A549 (cell line): ENCODE measurements around the gene TATDN3. TPM values are rescaled to one million over a fixed set of nuclear protein-coding genes. Genes with fewer than 3 reads are reported as not detected.
"Not testable (repeated sequence)": the region's sequence is repeated elsewhere in the genome, so short reads cannot be mapped to it uniquely, and the experiment has no call there.

Experiments used
- ATAC-seq, 2 experiments: fragments of 200-7000 bp in 1 of 2; fragments of >200 bp in 1 of 2; cut with Nextera tagmentation in 1 of 2; cut with Tn5 transposase in 1 of 2; 3 replicates each; pipeline versions ENCODE4 v1.8.0 to v1.9.1; 2018 to 2020; ENCODE audit warnings: mild to moderate bottlenecking in 1 of 2, moderate library complexity in 1 of 2
- CTCF ChIA-PET: fragments of 300-600 bp; sonication (Branson Sonifier 250); formaldehyde crosslinking; extraction: SDS; loops from one replicate; lab custom pipeline; 2021; ENCODE audit warnings: antibody characterized with exemption, inconsistent platforms; lab: Yijun Ruan, JAX
- POLR2A ChIA-PET: fragments of 350-600 bp; formaldehyde crosslinking; extraction: SDS; loops from one replicate; lab custom pipeline; 2021; ENCODE audit warnings: antibody characterized with exemption, inconsistent platforms; lab: Yijun Ruan, JAX
- DNase-seq, 2 experiments: peaks; one replicate each; pipeline versions ENCODE4 v3.0.0 to v3.0.0-alpha.2; 2011 to 2016; ENCODE audit warnings: low read depth in 1 of 2, low spot score in 1 of 2
- FAIRE-seq: peaks from 2 replicates; lab custom pipeline; 2011; peaks lifted over from hg19 to GRCh38; lab: Jason Lieb, UNC
- H3K27ac ChIP-seq, 2 experiments: fragments of >200 bp; sonication (Bioruptor Twin); formaldehyde crosslinking; 3 replicates each; pipeline ENCODE4 v1.5.1; 2016 to 2017
- H3K4me1 ChIP-seq: fragments of >200 bp; sonication (Bioruptor Twin); formaldehyde crosslinking; 3 replicates; pipeline ENCODE4 v1.6.1; 2016
- H3K4me2 ChIP-seq: fragments of >200 bp; sonication (Bioruptor Twin); formaldehyde crosslinking; 3 replicates; pipeline ENCODE4 v1.6.1; 2016
- H3K4me3 ChIP-seq: fragments of >200 bp; sonication (Bioruptor Twin); formaldehyde crosslinking; 3 replicates; pipeline ENCODE4 v1.5.1; 2016
- H3K9me3 ChIP-seq: fragments of >200 bp; sonication (Bioruptor Twin); formaldehyde crosslinking; 3 replicates; pipeline ENCODE4 v1.6.1; 2016
- BCL3 ChIP-seq: fragments of >200 bp; sonication (Bioruptor Twin); formaldehyde crosslinking; IDR thresholded peaks from 3 replicates; pipeline ENCODE4 v1.6.1; 2016
- BHLHE40 ChIP-seq: IDR thresholded peaks from 2 replicates; pipeline ENCODE4 v1.6.1; 2012; ENCODE audit warnings: low read depth, low read length, inconsistent platforms
- CBX2 ChIP-seq: fragments of 200-600 bp; sonication (generic); IDR thresholded peaks from 2 replicates; pipeline ENCODE4 v1.6.1; 2016; ENCODE audit warnings: low read depth, mild to moderate bottlenecking, borderline replicate concordance
- CEBPB ChIP-seq, 2 experiments: fragments of >200 bp in 1 of 2; sonication (Bioruptor Twin) in 1 of 2; formaldehyde crosslinking in 1 of 2; IDR thresholded peaks; 2 replicates each; pipeline ENCODE4 v1.6.1; 2012 to 2016
- CHD2 ChIP-seq: fragments of 150-350 bp; IDR thresholded peaks from 2 replicates; pipeline ENCODE4 v1.6.1; 2014; ENCODE audit warnings: low read length; ENCODE audit not compliant: partially characterized antibody
- CHD4 ChIP-seq: fragments of 200-600 bp; sonication (generic); IDR thresholded peaks from 2 replicates; pipeline ENCODE4 v1.6.1; 2016; ENCODE audit warnings: antibody characterized with exemption, mild to moderate bottlenecking, borderline replicate concordance
- EP300 ChIP-seq, 2 experiments: fragments of >200 bp; sonication (Bioruptor Twin); formaldehyde crosslinking; IDR thresholded peaks; 2 replicates in 1 of 2; 3 replicates in 1 of 2; pipeline ENCODE4 v1.6.1; 2016 to 2017
- FOSL2 ChIP-seq, 2 experiments: fragments of 450-650 bp in 1 of 2; fragments of >200 bp in 1 of 2; sonication (Bioruptor Twin) in 1 of 2; formaldehyde crosslinking; IDR thresholded peaks; 2 replicates each; pipeline versions ENCODE4 v1.5.0 to v1.6.1; 2016 to 2020; ENCODE audit warnings: mild to moderate bottlenecking in 1 of 2, moderate library complexity in 1 of 2
- GATA3 ChIP-seq: IDR thresholded peaks from 2 replicates; pipeline ENCODE4 v1.6.1; 2012; ENCODE audit warnings: borderline replicate concordance
- HEYL ChIP-seq: fragments of 250-450 bp; sonication (Bioruptor Pico); IDR thresholded peaks from 2 replicates; pipeline ENCODE4 v1.8.0; 2021; ENCODE audit warnings: mild to moderate bottlenecking, moderate library complexity
- HOXB5 ChIP-seq: fragments of 250-450 bp; sonication (Bioruptor Pico); IDR thresholded peaks from 2 replicates; pipeline ENCODE4 v1.5.0; 2020; ENCODE audit warnings: mild to moderate bottlenecking, moderate library complexity
- KDM5A ChIP-seq: fragments of 200-600 bp; sonication (generic); IDR thresholded peaks from 2 replicates; pipeline ENCODE4 v1.6.1; 2016; ENCODE audit warnings: antibody characterized with exemption, mild to moderate bottlenecking
- MAZ ChIP-seq: fragments of 150-350 bp; IDR thresholded peaks from 2 replicates; pipeline ENCODE4 v1.6.1; 2014; ENCODE audit warnings: antibody characterized with exemption, low read depth, low read length, borderline replicate concordance
- NPAS2 ChIP-seq: fragments of 250-450 bp; sonication (Bioruptor Pico); IDR thresholded peaks from 2 replicates; pipeline ENCODE4 v1.8.0; 2022; ENCODE audit warnings: mild to moderate bottlenecking, moderate library complexity, borderline replicate concordance
- NR3C1 ChIP-seq: fragments of >200 bp; sonication (Bioruptor Twin); formaldehyde crosslinking; IDR thresholded peaks from 3 replicates; pipeline ENCODE4 v1.6.1; 2017
- POLR2AphosphoS2 ChIP-seq: conservative IDR thresholded peaks from 2 replicates; pipeline ENCODE4 v1.6.1; 2012; ENCODE audit warnings: low read length, improper control_type of control experiment, inconsistent platforms
- RCOR1 ChIP-seq: fragments of 150-350 bp; IDR thresholded peaks from 2 replicates; pipeline ENCODE4 v1.6.1; 2014; ENCODE audit warnings: antibody characterized with exemption, low read length, low read depth
- SMC3 ChIP-seq: fragments of >200 bp; sonication (Bioruptor Twin); formaldehyde crosslinking; IDR thresholded peaks from 3 replicates; pipeline ENCODE4 v1.6.1; 2018; ENCODE audit warnings: inconsistent platforms
- ZC3H11A ChIP-seq: fragments of 450-650 bp; IDR thresholded peaks from 2 replicates; pipeline ENCODE4 v1.6.1; 2014; ENCODE audit warnings: antibody characterized with exemption, mild to moderate bottlenecking
- WGBS: methylation state at CpG from one replicate; pipeline ENCODE4 v1.1.6; 2017; ENCODE audit errors: missing lambda C conversion rate; 5-methylcytosine and 5-hydroxymethylcytosine counted together
- polyA plus RNA-seq, 4 experiments: library from polyadenylated mRNA; depleted of rRNA in 3 of 4; stranded (reverse); fragments of >200 nt; fragmentation: RNase III in 1 of 4; extraction: RNeasy Plus Mini Kit Qiagen cat#74134 plus additional on column Dnase treatment in 1 of 4; gene quantifications; 2 replicates in 3 of 4; 3 replicates in 1 of 4; pipeline ENCODE4 v1.2.3, GENCODE V29; 2011 to 2017
- small RNA-seq, 6 experiments: library from RNA; depleted of rRNA; stranded (forward); fragments of <200 nt; gene quantifications; one replicate each; pipeline ENCODE3, GENCODE V24; 2012

Gene TATDN3
- polyA plus RNA-seq, 2 of the 4 experiments (the other 2 are of a cell fraction), result 11.1 to 22.6 TPM

GRCh38 chr1:212862111-212862690 is 70.5 kb downstream of the TATDN3 start:
- CTCF ChIA-PET, result interaction anchor here (1.5 kb wide), 1 partner anchor 197 kb away, joined by 6 read pairs; no protein-coding TSS in a partner anchor
- ATAC-seq (no peak), FAIRE-seq (no peak), DNase-seq (no peak)
- POLR2A ChIA-PET, result no interaction called here
- TF ChIP-seq BCL3 (no peak), NPAS2 (no peak), CBX2 (no peak), EP300 (IDR thresholded peaks at IDR 0.05) (no peak), RCOR1 (no peak), POLR2AphosphoS2 (no peak), GATA3 (no peak), SMC3 (no peak), ZC3H11A (no peak), FOSL2 (IDR thresholded peaks at IDR 0.05) (no peak), FOSL2 (CRISPR knock-in tag; IDR thresholded peaks at IDR 0.05) (no peak), CHD2 (no peak), CHD4 (no peak)
- H3K9me3 ChIP-seq, result no peaks in the 10 kb centered on the region
- H3K27ac ChIP-seq, result no peak overlapping the region
- H3K4me1 ChIP-seq, result peaks cover 34% of the 10 kb centered on the region
- H3K4me2 ChIP-seq, result peak overlapping the region; percentile 19; the same call in 1 of the 3 replicates
- no peak overlapping the region for H3K4me3 ChIP-seq
- WGBS, result 92% methylated on average over 2 of the region's 2 CpGs

- 97% methylated on average over 10 of the region's 10 CpGs for WGBS
- Histone ChIP-seq H3K4me2 (0 out of 3 replicates have a peak overlapping the region, but pooled peaks have one; percentile 13), H3K4me1 (peaks cover 34% of the 10 kb centered on the region)
- H3K27ac ChIP-seq, POLR2A ChIA-PET, FAIRE-seq, H3K4me3 ChIP-seq, ATAC-seq, H3K9me3 ChIP-seq, DNase-seq: not testable (repeated sequence)
- CTCF ChIA-PET, result interaction anchor here (1.2 kb wide), 1 partner anchor 198 kb away, joined by 5 read pairs; no protein-coding TSS in a partner anchor
- peak; percentile 35 to 62; a peak in 2 of 4 replicates for TF ChIP-seq CEBPB (IDR thresholded peaks at IDR 0.05)
Measured at GRCh38 chr1:212863345-212863744, 71.7 kb downstream of the TATDN3 start.

- Histone ChIP-seq H3K27ac (no peak overlapping the region), H3K4me2 (no peak overlapping the region), H3K4me1 (peaks cover 33% of the 10 kb centered on the region), H3K9me3 (no peaks in the 10 kb centered on the region), H3K4me3 (no peak overlapping the region)
- POLR2A ChIA-PET, result no interaction called here
- FAIRE-seq (no peak), ATAC-seq (no peak), DNase-seq (no peak)
- TF ChIP-seq MAZ (no peak), POLR2AphosphoS2 (no peak), NR3C1 (no peak), HEYL (no peak), HOXB5 (CRISPR knock-in tag) (no peak), BHLHE40 (no peak), KDM5A (no peak)
- WGBS, result 94% methylated on average over 4 of the region's 4 CpGs
- CTCF ChIA-PET, result interaction anchor here (1.2 kb wide), 1 partner anchor 199 kb away, joined by 5 read pairs; no protein-coding TSS in a partner anchor
Measured at GRCh38 chr1:212864201-212864600, 72.5 kb downstream of the TATDN3 start.

Small RNA genes within 50 kb of the gene (small RNA-seq; reads per million reads assigned to genes)
- gene AC104333.1 (0 reads per million in 6 experiments), gene AC104333.2 (0 reads per million in 6 experiments)

Other genes starting within 250 kb of the TATDN3 start
- 33.4 and 62.9 TPM in 2 replicates for gene ATF3, start 183.1 kb upstream of the TATDN3 start, polyA plus RNA-seq (2011; rRNA removed)
- 4.4 to 5.0 TPM (median 4.7 TPM) in 3 replicates for gene ATF3, start 183.1 kb upstream of the TATDN3 start, polyA plus RNA-seq (2017; fragmentation: RNase III; extraction: RNeasy Plus Mini Kit Qiagen cat#74134 plus additional on column Dnase treatment)
- 6.4 and 7.9 TPM in 2 replicates for gene BATF3, start 92.1 kb upstream of the TATDN3 start, polyA plus RNA-seq (2011; rRNA removed)
- 6.6 to 8.9 TPM (median 7.0 TPM) in 3 replicates for gene BATF3, start 92.1 kb upstream of the TATDN3 start, polyA plus RNA-seq (2017; fragmentation: RNase III; extraction: RNeasy Plus Mini Kit Qiagen cat#74134 plus additional on column Dnase treatment)
- 47.9 and 56.9 TPM in 2 replicates for gene NSL1, start 117 bp upstream of the TATDN3 start, polyA plus RNA-seq (2011; rRNA removed)
- gene NSL1, start 117 bp upstream of the TATDN3 start, polyA plus RNA-seq (2017; fragmentation: RNase III; extraction: RNeasy Plus Mini Kit Qiagen cat#74134 plus additional on column Dnase treatment), result 44.0 to 45.6 TPM (median 44.9 TPM) in 3 replicates
- 0.18 and 0.33 TPM in 2 replicates for gene SPATA45, start 55.8 kb downstream of the TATDN3 start, polyA plus RNA-seq (2011; rRNA removed)
- gene SPATA45, start 55.8 kb downstream of the TATDN3 start, polyA plus RNA-seq (2017; fragmentation: RNase III; extraction: RNeasy Plus Mini Kit Qiagen cat#74134 plus additional on column Dnase treatment), result not detected in 3 replicates
- 13.7 and 15.4 TPM in 2 replicates for gene FLVCR1, start 66.4 kb downstream of the TATDN3 start, polyA plus RNA-seq (2011; rRNA removed)
- 12.0 to 14.9 TPM (median 14.9 TPM) in 3 replicates for gene FLVCR1, start 66.4 kb downstream of the TATDN3 start, polyA plus RNA-seq (2017; fragmentation: RNase III; extraction: RNeasy Plus Mini Kit Qiagen cat#74134 plus additional on column Dnase treatment)
- 3.4 and 6.5 TPM in 2 replicates for gene VASH2, start 158.6 kb downstream of the TATDN3 start, polyA plus RNA-seq (2011; rRNA removed)
- 3.0 to 4.7 TPM (median 3.3 TPM) in 3 replicates for gene VASH2, start 158.6 kb downstream of the TATDN3 start, polyA plus RNA-seq (2017; fragmentation: RNase III; extraction: RNeasy Plus Mini Kit Qiagen cat#74134 plus additional on column Dnase treatment)
- 38.9 and 42.3 TPM in 2 replicates for gene ANGEL2, start 224.0 kb downstream of the TATDN3 start, polyA plus RNA-seq (2011; rRNA removed)
- gene ANGEL2, start 224.0 kb downstream of the TATDN3 start, polyA plus RNA-seq (2017; fragmentation: RNase III; extraction: RNeasy Plus Mini Kit Qiagen cat#74134 plus additional on column Dnase treatment), result 19.4 to 22.1 TPM (median 20.4 TPM) in 3 replicates